HG02938 (cell line): ENCODE results near the gene GCNT2.
"Not testable (repeated sequence)": the region's sequence is repeated elsewhere in the genome, so short reads cannot be mapped to it uniquely, and the experiment has no call there.

Experiments used
- ATAC-seq: cut with Tn5 transposase; IDR thresholded peaks from one replicate; pipeline ENCODE4 v1.9.1; 2021; ENCODE audit warnings: mild to moderate bottlenecking, moderate library complexity; ENCODE audit not compliant: unreplicated experiment

GCNT2 gene

DNA sequence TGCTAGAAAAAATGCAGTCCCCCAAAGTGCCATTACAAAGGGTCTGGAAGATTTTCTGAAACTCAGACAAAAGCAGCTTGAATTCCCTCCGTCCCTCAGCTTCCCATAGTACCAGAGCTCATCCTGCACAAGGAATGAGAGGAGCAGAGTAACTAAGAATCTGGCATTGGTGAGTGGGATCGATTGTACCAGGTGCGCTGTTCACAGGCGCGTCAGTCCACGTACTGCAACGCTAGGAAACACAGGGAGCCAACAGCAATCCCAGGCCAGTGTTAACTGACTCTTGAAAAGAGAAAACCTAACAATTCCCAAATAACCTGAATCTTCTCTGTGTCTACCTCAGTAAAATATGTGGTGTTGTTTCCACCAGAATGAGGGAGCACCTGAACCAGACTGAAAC, 77.9 kb downstream of the GCNT2 start:
- no peak for ATAC-seq

- not testable (repeated sequence) for ATAC-seq
These were observed 79.5 kb downstream of the GCNT2 start for GRCh38 chr6:10600681-10601080.

GRCh38 chr6:10603219-10603618, 82.1 kb downstream of the GCNT2 start:
- no peak for ATAC-seq

- no peak for ATAC-seq
These were observed 87.9 kb downstream of the GCNT2 start for GRCh38 chr6:10609038-10609437.

GRCh38 chr6:10610289-10610688, 89.1 kb downstream of the GCNT2 start:
- ATAC-seq = no peak

- ATAC-seq = no peak
These were observed 91.0 kb downstream of the GCNT2 start for GRCh38 chr6:10612161-10612560.

DNA sequence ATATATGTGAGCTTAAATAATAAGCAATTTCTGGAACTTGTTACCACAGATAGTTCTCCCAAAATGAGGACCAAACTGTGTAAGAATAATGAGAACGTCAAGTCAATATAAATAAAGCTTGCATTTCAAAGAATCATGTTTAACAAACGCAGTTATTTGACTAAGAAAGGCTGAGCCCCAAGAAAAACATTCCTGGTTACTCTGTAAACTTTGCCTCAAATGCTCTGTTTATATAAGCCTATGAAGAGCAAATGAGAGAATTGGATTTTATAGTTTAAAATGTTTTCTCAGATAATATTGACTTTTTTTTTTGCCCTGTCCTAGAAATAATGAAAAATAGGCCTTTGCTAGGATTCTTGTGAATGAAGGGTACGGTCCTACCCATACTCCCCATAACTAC, 91.9 kb downstream of the GCNT2 start:
- ATAC-seq = no peak

DNA sequence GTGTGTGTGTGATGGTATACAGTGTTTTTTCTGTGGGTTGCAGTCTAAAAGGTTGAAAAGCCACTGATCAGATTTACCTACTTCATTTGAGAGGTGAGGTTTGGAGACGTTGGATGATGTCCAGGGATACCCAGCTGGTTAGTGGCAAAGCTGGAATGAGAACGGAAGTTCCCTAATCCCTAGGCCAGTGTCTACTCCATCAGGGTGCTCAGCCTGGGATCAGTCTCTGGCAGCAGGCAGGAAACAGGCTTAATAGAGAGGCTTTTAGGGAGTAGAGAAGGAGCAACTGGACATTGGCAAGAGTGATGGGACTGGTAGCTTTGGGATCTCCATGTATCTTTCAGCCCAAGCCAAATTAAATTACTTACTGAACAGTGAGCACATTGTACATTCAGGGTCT, 92.6 kb downstream of the GCNT2 start:
- no peak for ATAC-seq

GRCh38 chr6:10615675-10616074, 94.5 kb downstream of the GCNT2 start:
- ATAC-seq = no peak

DNA sequence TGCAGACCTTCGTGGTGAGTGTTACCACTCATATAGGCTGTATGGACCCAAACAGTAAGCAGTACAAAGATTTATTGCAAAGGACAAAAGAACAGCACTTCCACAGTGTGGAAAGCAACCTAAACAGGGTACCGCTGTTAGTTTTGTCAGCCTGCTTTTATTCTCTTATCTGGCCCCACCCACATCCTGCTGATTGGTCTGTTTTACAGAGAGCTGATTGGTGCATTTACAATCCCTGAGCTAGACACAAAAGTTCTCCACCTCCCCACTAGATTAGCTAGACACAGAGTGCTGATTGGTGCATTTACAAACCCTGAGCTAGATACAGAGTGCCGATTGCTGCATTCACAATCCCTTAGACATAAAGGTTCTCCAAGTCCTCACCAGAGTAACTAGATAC, 95.1 kb downstream of the GCNT2 start:
- ATAC-seq = not testable (repeated sequence)

- no peak for ATAC-seq
These were observed 96.0 kb downstream of the GCNT2 start for GRCh38 chr6:10617008-10617696.

DNA sequence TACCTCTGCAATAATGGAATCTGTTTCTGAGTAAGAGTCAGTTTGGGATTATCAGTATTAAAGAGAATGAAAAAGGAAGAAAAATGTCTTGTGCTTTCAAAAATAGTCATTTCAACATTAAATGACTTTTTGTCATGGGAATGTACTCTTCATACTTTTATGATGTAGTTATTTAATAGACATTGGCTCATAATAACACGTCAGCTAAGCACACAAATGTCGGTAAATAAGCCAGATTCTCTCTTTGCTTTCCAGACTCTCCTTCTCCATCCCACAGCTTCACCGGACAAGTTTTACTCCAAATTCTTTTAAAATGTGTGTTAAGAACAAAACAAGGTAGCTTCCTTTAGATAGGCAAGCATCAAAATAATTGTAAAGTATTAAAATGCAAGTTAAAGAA, 97.3 kb downstream of the GCNT2 start:
- ATAC-seq = no peak

DNA sequence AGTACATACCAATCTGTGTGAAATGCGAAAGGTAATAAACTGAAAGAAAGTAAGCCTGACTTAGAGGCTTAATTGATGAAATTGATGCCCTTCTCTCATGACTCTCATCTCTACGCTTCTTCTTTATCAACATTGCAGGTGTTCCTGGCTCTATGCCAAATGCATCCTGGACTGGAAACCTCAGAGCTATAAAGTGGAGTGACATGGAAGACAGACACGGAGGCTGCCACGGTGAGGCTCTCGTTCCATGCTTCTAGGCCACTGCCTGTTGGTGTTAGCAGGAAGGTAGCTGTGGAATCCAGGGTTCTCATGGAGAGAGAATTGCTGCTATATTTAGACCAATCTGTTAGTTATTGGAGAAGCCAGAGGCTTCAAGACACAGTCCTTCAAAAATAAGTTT, 100.1 kb downstream of the GCNT2 start:
- ATAC-seq = no peak

DNA sequence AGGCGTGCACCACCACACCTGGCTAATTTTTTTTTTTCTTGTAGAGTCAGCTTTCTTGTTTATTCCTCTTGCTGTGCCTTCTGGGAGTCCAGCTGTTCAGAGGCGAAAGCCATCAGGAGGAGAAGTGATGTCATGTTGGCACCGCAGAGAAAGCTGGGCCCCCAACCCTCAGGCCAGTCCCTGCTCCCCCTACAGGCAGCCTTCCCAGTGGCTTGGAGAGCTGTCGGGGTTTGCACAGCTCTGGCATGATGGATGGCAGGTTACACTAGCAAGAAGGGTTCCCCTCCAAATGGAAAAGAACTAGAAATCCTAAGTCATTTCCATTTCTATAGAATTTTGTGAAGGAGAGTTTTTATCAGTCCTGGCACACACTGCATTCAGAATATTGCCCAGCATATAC, 100.7 kb downstream of the GCNT2 start:
- no peak for ATAC-seq

DNA sequence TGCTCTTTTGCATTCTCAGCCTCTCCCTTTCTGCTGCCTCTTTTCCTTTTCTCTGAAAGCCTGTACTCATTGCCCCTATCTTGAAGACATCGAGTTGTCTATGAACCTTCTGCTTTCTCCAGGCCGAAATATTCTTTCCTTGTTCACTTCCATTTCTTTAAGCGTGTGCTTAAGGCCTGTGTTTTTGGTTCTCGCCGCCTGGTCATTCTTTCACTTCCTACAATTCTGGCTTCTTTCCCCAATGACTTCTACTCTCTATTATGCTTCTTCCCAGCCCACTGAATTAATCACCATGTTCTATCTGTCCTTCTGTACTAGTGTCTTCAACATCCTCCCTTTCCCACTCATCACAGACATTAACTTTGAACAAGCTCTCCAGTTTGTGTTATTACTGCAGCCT, 103.7 kb downstream of the GCNT2 start:
- no peak for ATAC-seq

DNA sequence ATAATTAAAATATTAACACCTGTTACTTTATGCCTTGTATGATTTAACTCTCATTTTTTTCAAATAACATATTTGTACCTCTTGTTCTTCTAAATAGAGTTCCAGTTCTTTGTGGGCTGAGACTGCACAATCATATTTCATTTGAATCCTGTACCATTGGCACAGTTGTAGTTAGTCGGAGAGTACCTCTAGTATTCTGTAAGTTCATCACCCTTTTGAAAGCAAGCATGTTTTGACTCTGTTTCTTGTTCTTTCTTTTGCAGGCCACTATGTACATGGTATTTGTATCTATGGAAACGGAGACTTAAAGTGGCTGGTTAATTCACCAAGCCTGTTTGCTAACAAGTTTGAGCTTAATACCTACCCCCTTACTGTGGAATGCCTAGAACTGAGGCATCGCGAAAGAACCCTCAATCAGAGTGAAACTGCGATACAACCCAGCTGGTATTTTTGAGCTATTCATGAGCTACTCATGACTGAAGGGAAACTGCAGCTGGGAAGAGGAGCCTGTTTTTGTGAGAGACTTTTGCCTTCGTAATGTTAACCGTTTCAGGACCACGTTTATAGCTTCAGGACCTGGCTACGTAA, 105.1 kb downstream of the GCNT2 start:
- no peak for ATAC-seq

GRCh38 chr6:10627800-10628199, 106.6 kb downstream of the GCNT2 start:
- ATAC-seq = no peak

DNA sequence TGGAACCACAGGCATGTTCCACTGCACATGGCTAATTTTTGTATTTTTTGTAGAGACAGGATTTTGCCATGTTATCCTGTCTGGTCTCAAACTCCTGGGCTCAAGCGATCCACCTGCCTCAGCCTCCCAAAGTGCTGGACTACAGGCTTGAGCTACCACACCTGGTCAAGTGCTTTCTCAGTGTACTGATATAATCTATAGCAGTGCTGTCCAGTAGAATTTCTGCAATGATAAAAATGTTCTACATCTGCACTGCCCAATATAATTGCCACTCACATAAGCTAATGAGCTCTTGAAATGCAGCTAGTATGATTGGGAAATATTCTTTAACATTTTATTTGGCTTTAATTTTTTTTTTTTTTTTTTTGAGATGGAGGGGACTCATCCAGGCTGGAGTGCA, 109.0 kb downstream of the GCNT2 start:
- no peak for ATAC-seq

GRCh38 chr6:10633216-10633615, 112.1 kb downstream of the GCNT2 start:
- ATAC-seq = peak; percentile 99

DNA sequence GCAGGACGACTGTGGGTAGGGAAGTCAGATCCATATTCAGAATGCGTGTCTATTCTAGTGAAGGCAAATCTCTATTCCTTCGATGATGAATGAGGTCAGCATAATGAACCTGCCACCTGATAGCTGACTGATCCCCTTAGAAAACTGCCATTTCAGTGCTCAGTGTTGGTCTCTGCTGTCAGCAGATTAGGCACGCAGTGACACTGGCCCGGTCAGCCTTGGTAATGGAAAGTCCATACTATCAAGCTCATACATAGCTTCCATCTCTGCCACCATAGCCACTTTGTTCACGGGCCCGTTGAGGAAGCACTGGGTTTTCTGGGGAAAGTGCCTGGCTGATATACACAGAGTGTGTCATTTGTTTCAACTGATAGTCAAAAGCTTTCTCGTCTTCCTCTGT, 119.3 kb downstream of the GCNT2 start:
- ATAC-seq = no peak

GRCh38 chr6:10641528-10641927, 120.4 kb downstream of the GCNT2 start:
- no peak for ATAC-seq

DNA sequence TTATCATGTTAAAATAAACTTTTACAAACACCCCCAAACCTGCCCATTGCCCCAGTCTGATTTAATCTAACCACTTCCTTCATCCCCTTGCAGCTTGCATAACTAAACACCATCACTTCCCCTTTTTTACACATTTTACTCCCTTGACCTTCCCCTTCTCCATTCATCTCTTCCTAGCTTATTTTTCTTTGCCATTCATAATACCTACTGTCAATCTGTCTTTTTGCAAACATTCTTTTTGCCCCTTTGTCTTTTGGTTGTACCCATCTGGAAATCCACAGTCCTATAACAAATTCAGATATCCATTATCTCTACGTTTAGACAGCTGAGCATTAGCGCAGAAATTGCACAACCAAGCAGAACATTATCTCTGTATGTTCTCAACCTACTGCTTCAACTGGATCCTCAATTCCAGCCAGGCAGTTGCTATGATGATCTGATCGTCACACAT, 122.1 kb downstream of the GCNT2 start:
- peak; percentile 60 for ATAC-seq

DNA sequence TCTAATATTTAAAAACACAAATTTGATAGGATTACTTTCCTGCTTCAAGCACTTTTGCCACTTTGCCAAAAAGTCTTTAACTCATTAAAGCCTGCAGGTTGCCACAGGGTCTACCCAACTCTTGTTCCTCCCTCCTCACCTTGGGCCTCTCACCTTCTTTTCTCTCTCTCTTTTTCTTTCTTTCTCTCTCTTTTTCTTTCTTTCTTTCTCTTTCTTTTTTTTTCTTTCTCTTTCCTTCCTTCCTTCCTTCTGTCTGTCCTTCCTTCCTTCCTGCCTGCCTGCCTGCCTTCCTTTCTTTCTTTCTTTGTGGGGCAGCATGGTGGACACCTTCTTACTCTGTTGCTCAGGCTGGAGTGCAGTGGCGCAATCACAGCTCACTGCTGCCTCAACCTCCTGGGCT, 123.1 kb downstream of the GCNT2 start:
- no peak for ATAC-seq
